H9 (cell line): Measurements from ENCODE around the gene CCL25. TPM values are rescaled to one million over a fixed set of nuclear protein-coding genes. Genes with fewer than 3 reads are reported as not detected.

Experiments used
- DNase-seq: peaks from one replicate; pipeline ENCODE4 v3.0.0-alpha.2; 2017
- H2AFZ ChIP-seq: one replicate; pipeline ENCODE4 v1.6.1; 2013; ENCODE audit warnings: mild to moderate bottlenecking, low read length, control low read depth, moderate library complexity
- H2AK5ac ChIP-seq: 2 replicates; pipeline ENCODE4 v1.6.1; 2013; ENCODE audit warnings: low read length, control low read depth, mixed read lengths; ENCODE audit not compliant: insufficient read length
- H2BK120ac ChIP-seq: one replicate; pipeline ENCODE4 v1.6.1; 2013; ENCODE audit warnings: low read depth, mild to moderate bottlenecking, low read length, control low read depth, inconsistent platforms; ENCODE audit not compliant: poor library complexity, severe bottlenecking
- H2BK12ac ChIP-seq: 2 replicates; pipeline ENCODE4 v1.6.1; 2013; ENCODE audit warnings: low read length, control low read depth, mixed read lengths, low read depth; ENCODE audit not compliant: insufficient read length
- H2BK15ac ChIP-seq: 2 replicates; pipeline ENCODE4 v1.6.1; 2013; ENCODE audit warnings: low read depth, low read length, control low read depth
- H2BK20ac ChIP-seq: one replicate; pipeline ENCODE4 v1.6.1; 2013; ENCODE audit warnings: low read depth, mild to moderate bottlenecking, low read length, control low read depth, inconsistent platforms; ENCODE audit not compliant: poor library complexity, severe bottlenecking
- H2BK5ac ChIP-seq: 2 replicates; pipeline ENCODE4 v1.6.1; 2013; ENCODE audit warnings: low read length, control low read depth, mixed read lengths; ENCODE audit not compliant: insufficient read length
- H3K14ac ChIP-seq: 2 replicates; pipeline ENCODE4 v1.6.1; 2013; ENCODE audit warnings: low read length, control low read depth; ENCODE audit not compliant: insufficient read depth
- H3K18ac ChIP-seq: 2 replicates; pipeline ENCODE4 v1.6.1; 2013; ENCODE audit warnings: low read depth, mild to moderate bottlenecking, mixed read lengths, low read length, control low read depth; ENCODE audit not compliant: insufficient read length
- H3K23ac ChIP-seq: 2 replicates; pipeline ENCODE4 v1.6.1; 2013; ENCODE audit warnings: low read length, control low read depth, mixed read lengths, low read depth; ENCODE audit not compliant: insufficient read length
- H3K23me2 ChIP-seq: 2 replicates; pipeline ENCODE4 v1.6.1; 2013; ENCODE audit warnings: low read depth, mild to moderate bottlenecking, mixed read lengths, low read length, control low read depth; ENCODE audit not compliant: insufficient read length, poor library complexity, severe bottlenecking
- H3K27ac ChIP-seq: 2 replicates; pipeline ENCODE4 v1.5.1; 2013; ENCODE audit warnings: low read length, control low read depth, mixed read lengths, low read depth; ENCODE audit not compliant: insufficient read length
- H3K27me3 ChIP-seq: 2 replicates; pipeline ENCODE4 v1.6.1; 2013; ENCODE audit warnings: low read length, control low read depth, inconsistent platforms; ENCODE audit not compliant: insufficient read depth
- H3K4ac ChIP-seq: 2 replicates; pipeline ENCODE4 v1.6.1; 2013; ENCODE audit warnings: low read depth, mild to moderate bottlenecking, control low read depth, inconsistent platforms, low read length, moderate library complexity
- H3K4me1 ChIP-seq: 2 replicates; pipeline ENCODE4 v1.6.1; 2013; ENCODE audit warnings: low read length, control low read depth, inconsistent platforms; ENCODE audit not compliant: insufficient read depth
- H3K4me2 ChIP-seq: 2 replicates; pipeline ENCODE4 v1.6.1; 2013; ENCODE audit warnings: low read length, control low read depth, mixed read lengths; ENCODE audit not compliant: insufficient read length, insufficient read depth
- H3K56ac ChIP-seq: 2 replicates; pipeline ENCODE4 v1.6.1; 2013; ENCODE audit warnings: low read depth, mild to moderate bottlenecking, mixed read lengths, low read length, control low read depth; ENCODE audit not compliant: insufficient read length
- H3K79me1 ChIP-seq: 2 replicates; pipeline ENCODE4 v1.6.1; 2013; ENCODE audit warnings: low read depth, mild to moderate bottlenecking, moderate library complexity, low read length, control low read depth, inconsistent platforms; ENCODE audit not compliant: insufficient read depth, poor library complexity, severe bottlenecking
- H3K79me2 ChIP-seq: 2 replicates; pipeline ENCODE4 v1.6.1; 2013; ENCODE audit warnings: low read length, control low read depth, inconsistent platforms; ENCODE audit not compliant: insufficient read depth
- H3K9ac ChIP-seq: 2 replicates; pipeline ENCODE4 v1.6.1; 2013; ENCODE audit warnings: low read length, control low read depth, mixed read lengths; ENCODE audit not compliant: insufficient read length; ENCODE audit errors: extremely low read depth
- H3K9me3 ChIP-seq: one replicate; pipeline ENCODE4 v1.6.1; 2013; ENCODE audit warnings: low read depth, low read length, inconsistent platforms; ENCODE audit not compliant: control insufficient read depth
- H3T11ph ChIP-seq: one replicate; pipeline ENCODE4 v1.6.1; 2013; ENCODE audit warnings: mild to moderate bottlenecking, low read length, control low read depth, inconsistent platforms
- H4K20me1 ChIP-seq: one replicate; pipeline ENCODE4 v1.6.1; 2013; ENCODE audit not compliant: control insufficient read depth, insufficient read length, insufficient read depth
- H4K5ac ChIP-seq: 2 replicates; pipeline ENCODE4 v1.6.1; 2013; ENCODE audit warnings: low read depth, mild to moderate bottlenecking, mixed read lengths, low read length, control low read depth; ENCODE audit not compliant: insufficient read length
- H4K8ac ChIP-seq: replicated peaks from 2 replicates; pipeline ENCODE4 v1.6.1; 2013; ENCODE audit warnings: low read length, control low read depth, mixed read lengths, low read depth; ENCODE audit not compliant: insufficient read length
- H4K91ac ChIP-seq: 2 replicates; pipeline ENCODE4 v1.6.1; 2013; ENCODE audit warnings: low read depth, mild to moderate bottlenecking, moderate library complexity, mixed read lengths, low read length, control low read depth; ENCODE audit not compliant: insufficient read length
- H3K27ac Mint-ChIP-seq, 3 experiments: 2 replicates in 2 of 3; 3 replicates in 1 of 3; pipeline ENCODE4 v1.8.0; 2020 to 2021; ENCODE audit warnings: mixed read lengths in 3 of 3, mild to moderate bottlenecking in 1 of 3, moderate library complexity in 1 of 3
- H3K27me3 Mint-ChIP-seq: 2 replicates; pipeline ENCODE4 v1.8.0; 2021; ENCODE audit warnings: low read depth, mild to moderate bottlenecking, moderate library complexity, mixed read lengths
- H3K36me3 Mint-ChIP-seq, 3 experiments: 2 replicates in 2 of 3; 3 replicates in 1 of 3; pipeline ENCODE4 v1.8.0; 2020 to 2021; ENCODE audit warnings: low read depth in 3 of 3, mixed read lengths in 3 of 3; ENCODE audit not compliant: insufficient read depth in 1 of 3
- H3K4me1 Mint-ChIP-seq, 2 experiments: 2 replicates each; pipeline ENCODE4 v1.8.0; 2020; ENCODE audit warnings: mixed read lengths in 2 of 2
- H3K4me3 Mint-ChIP-seq, 2 experiments: 2 replicates in 1 of 2; 3 replicates in 1 of 2; pipeline ENCODE4 v1.8.0; 2020 to 2021; ENCODE audit warnings: mild to moderate bottlenecking in 2 of 2, mixed read lengths in 2 of 2, moderate library complexity in 1 of 2
- H3K9me3 Mint-ChIP-seq, 2 experiments: 2 replicates in 1 of 2; 3 replicates in 1 of 2; pipeline ENCODE4 v1.8.0; 2020; ENCODE audit warnings: mild to moderate bottlenecking in 2 of 2, mixed read lengths in 2 of 2, moderate library complexity in 1 of 2
- WGBS: extraction: QIAGEN DNeasy Blood & Tissue Kit; methylation state at CpG from one replicate; pipeline ENCODE4 v1.1.7; 2013; ENCODE audit warnings: missing lambda C conversion rate, low lambda C conversion rate, mixed read lengths; ENCODE audit not compliant: insufficient read length; ENCODE audit errors: extremely low coverage; 5-methylcytosine and 5-hydroxymethylcytosine counted together
- total RNA-seq: library from RNA; stranded (reverse); gene quantifications from 2 replicates; pipeline ENCODE4 v1.2.1, GENCODE V29; 2021
- TF ChIP-seq, protein P1 (sequence below): fragments of 200-600 bp; sonication (generic); conservative IDR thresholded peaks from 3 replicates; pipeline ENCODE4 v1.8.0; 2021; ENCODE audit warnings: antibody characterized with exemption, mild to moderate bottlenecking

CCL25 gene
- total RNA-seq, 1 experiment from 2014 or later = not detected

- no peak overlapping the region for H3K4me2 ChIP-seq
- Mint-ChIP-seq H3K9me3 (no peaks in the 10 kb centered on the region), H3K27me3 (no peaks in the 10 kb centered on the region), H3K36me3 (peaks cover 25 to 49% (median 37%) of the 10 kb centered on the region in 3 experiments), H3K27ac (no peak overlapping the region), H3K4me1 (no peaks in the 10 kb centered on the region), H3K4me3 (no peak overlapping the region)
- H2BK15ac ChIP-seq = no peak overlapping the region
- H3K79me2 ChIP-seq = no peaks in the 10 kb centered on the region; the same call in 1 of the 2 replicates
- no peak overlapping the region for H4K5ac ChIP-seq
- H2BK120ac ChIP-seq = no peak overlapping the region
- H2BK20ac ChIP-seq = no peak overlapping the region
- no peaks in the 10 kb centered on the region for H3K27me3 ChIP-seq
- no peak overlapping the region for H3T11ph ChIP-seq
- H3K18ac ChIP-seq = no peak overlapping the region
- H3K4me1 ChIP-seq = no peaks in the 10 kb centered on the region
- no peak overlapping the region for H3K56ac ChIP-seq
- no peak overlapping the region for H3K27ac ChIP-seq
- H2BK12ac ChIP-seq = no peak overlapping the region
- H3K23ac ChIP-seq = no peak overlapping the region
- H2BK5ac ChIP-seq = no peak overlapping the region
- H3K4ac ChIP-seq = no peak overlapping the region
- H2AFZ ChIP-seq = no peak overlapping the region
- no peaks in the 10 kb centered on the region for H3K79me1 ChIP-seq
- DNase-seq = no peak
- H3K9me3 ChIP-seq = no peaks in the 10 kb centered on the region
- no peaks in the 10 kb centered on the region for H4K20me1 ChIP-seq
- H3K9ac ChIP-seq = no peak overlapping the region
- no peak overlapping the region for H2AK5ac ChIP-seq
- no peaks in the 10 kb centered on the region for H3K23me2 ChIP-seq
- WGBS = no CpG with 5 or more reads among the region's 2 CpGs
- no peak overlapping the region for H3K14ac ChIP-seq
- H4K91ac ChIP-seq = no peak overlapping the region
- TF ChIP-seq, protein P1, sequence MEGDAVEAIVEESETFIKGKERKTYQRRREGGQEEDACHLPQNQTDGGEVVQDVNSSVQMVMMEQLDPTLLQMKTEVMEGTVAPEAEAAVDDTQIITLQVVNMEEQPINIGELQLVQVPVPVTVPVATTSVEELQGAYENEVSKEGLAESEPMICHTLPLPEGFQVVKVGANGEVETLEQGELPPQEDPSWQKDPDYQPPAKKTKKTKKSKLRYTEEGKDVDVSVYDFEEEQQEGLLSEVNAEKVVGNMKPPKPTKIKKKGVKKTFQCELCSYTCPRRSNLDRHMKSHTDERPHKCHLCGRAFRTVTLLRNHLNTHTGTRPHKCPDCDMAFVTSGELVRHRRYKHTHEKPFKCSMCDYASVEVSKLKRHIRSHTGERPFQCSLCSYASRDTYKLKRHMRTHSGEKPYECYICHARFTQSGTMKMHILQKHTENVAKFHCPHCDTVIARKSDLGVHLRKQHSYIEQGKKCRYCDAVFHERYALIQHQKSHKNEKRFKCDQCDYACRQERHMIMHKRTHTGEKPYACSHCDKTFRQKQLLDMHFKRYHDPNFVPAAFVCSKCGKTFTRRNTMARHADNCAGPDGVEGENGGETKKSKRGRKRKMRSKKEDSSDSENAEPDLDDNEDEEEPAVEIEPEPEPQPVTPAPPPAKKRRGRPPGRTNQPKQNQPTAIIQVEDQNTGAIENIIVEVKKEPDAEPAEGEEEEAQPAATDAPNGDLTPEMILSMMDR = no peak
- no peak overlapping the region for H4K8ac ChIP-seq
Observed at GRCh38 chr19:8105471-8105870, 52.9 kb downstream of the CCL25 start.
